ENCODE data around the gene BCL7C.

DNA sequence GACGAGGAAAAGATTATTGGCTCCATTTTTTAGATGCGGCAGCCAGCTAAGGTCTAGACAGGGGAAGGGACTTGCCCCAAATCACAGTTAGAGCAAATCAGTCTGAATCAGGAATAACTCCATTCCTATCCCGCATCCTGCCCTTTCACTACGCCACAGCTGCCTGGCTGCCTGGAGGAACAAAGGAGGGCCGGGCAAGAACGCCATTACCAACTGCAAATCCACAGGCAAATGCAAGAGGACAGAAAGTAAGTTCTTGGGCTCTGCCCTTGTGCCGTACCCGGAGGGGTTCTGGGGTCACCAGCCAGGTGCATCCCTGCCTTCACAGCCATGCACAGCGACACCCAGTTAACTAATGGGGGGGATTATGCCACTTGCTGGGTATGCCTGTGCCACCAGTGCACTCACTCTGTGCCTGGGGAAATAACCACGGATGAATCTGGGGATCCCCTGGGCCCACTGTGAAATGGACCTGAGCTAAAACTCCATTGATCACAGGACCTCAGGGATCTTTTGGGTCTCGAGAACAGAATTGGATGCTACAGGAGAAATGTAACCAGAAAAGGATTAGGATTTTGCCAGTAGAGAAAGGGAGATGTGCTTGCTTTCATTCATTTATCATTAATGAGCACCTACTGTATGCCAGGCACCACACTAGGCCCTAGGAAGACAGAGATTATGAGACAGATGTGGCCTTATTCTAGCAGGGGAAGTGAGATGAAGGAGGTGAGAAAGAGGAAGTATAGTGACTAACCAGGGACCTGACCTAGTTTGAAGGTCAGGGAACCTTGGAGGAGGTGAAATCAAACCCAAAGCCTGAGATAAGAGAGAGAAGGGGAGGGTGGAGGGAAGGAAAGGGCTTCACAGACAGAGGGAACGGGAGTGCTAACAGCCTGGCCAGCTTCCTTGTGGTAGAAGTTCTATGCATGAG lies 17.7 kb downstream of the BCL7C start:
- TF ChIP-seq, protein P1, sequence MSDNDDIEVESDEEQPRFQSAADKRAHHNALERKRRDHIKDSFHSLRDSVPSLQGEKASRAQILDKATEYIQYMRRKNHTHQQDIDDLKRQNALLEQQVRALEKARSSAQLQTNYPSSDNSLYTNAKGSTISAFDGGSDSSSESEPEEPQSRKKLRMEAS (IDR thresholded peaks at IDR 0.05), result no peak
- TF ChIP-seq CTCF (IDR thresholded peaks at IDR 0.05 in 2 of 3, conservative IDR thresholded peaks at IDR 0.05 in 1 of 3; ENCODE audit: borderline replicate concordance in 1 of 3, insufficient read depth in 1 of 3, low read depth in 2 of 3, low read length in 2 of 3), result no peak
- no peak for TF ChIP-seq POLR2A (IDR thresholded peaks at IDR 0.05; ENCODE audit: borderline replicate concordance, extremely low read depth, insufficient read depth, insufficient read length)
- TF ChIP-seq EZH2phosphoT487 (IDR thresholded peaks at IDR 0.05; ENCODE audit: borderline replicate concordance), result no peak
- no peak for TF ChIP-seq CEBPB (IDR thresholded peaks at IDR 0.05; ENCODE audit: low read depth)
- TF ChIP-seq ZBTB33 (IDR thresholded peaks at IDR 0.05; ENCODE audit: extremely low read depth, insufficient replicate concordance, low read length), result no peak
- no peak; the same call in 1 of the 2 replicates for TF ChIP-seq POLR2AphosphoS5 (IDR thresholded peaks at IDR 0.05; ENCODE audit: low read depth, low read length)
- no peak for TF ChIP-seq EZH2 (IDR thresholded peaks at IDR 0.05)
- TF ChIP-seq ZNF274 (IDR thresholded peaks at IDR 0.05; ENCODE audit: low read depth, low read length), result no peak
- TF ChIP-seq, protein P2, sequence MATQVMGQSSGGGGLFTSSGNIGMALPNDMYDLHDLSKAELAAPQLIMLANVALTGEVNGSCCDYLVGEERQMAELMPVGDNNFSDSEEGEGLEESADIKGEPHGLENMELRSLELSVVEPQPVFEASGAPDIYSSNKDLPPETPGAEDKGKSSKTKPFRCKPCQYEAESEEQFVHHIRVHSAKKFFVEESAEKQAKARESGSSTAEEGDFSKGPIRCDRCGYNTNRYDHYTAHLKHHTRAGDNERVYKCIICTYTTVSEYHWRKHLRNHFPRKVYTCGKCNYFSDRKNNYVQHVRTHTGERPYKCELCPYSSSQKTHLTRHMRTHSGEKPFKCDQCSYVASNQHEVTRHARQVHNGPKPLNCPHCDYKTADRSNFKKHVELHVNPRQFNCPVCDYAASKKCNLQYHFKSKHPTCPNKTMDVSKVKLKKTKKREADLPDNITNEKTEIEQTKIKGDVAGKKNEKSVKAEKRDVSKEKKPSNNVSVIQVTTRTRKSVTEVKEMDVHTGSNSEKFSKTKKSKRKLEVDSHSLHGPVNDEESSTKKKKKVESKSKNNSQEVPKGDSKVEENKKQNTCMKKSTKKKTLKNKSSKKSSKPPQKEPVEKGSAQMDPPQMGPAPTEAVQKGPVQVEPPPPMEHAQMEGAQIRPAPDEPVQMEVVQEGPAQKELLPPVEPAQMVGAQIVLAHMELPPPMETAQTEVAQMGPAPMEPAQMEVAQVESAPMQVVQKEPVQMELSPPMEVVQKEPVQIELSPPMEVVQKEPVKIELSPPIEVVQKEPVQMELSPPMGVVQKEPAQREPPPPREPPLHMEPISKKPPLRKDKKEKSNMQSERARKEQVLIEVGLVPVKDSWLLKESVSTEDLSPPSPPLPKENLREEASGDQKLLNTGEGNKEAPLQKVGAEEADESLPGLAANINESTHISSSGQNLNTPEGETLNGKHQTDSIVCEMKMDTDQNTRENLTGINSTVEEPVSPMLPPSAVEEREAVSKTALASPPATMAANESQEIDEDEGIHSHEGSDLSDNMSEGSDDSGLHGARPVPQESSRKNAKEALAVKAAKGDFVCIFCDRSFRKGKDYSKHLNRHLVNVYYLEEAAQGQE (IDR thresholded peaks at IDR 0.05; ENCODE audit: low read depth), result no peak
- TF ChIP-seq, protein P3, sequence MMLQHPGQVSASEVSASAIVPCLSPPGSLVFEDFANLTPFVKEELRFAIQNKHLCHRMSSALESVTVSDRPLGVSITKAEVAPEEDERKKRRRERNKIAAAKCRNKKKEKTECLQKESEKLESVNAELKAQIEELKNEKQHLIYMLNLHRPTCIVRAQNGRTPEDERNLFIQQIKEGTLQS (IDR thresholded peaks at IDR 0.05), result no peak

All from HCT116 (cell line).